HG02610 (cell line): ENCODE measurements around the gene HDGFL2.
"Not testable (repeated sequence)": the region's sequence is repeated elsewhere in the genome, so short reads cannot be mapped to it uniquely, and the experiment has no call there.

Experiments
- ATAC-seq: cut with Tn5 transposase; IDR thresholded peaks from one replicate; pipeline ENCODE4 v1.9.1; 2021; ENCODE audit warnings: mild to moderate bottlenecking, moderate library complexity; ENCODE audit not compliant: unreplicated experiment

HDGFL2 gene

DNA sequence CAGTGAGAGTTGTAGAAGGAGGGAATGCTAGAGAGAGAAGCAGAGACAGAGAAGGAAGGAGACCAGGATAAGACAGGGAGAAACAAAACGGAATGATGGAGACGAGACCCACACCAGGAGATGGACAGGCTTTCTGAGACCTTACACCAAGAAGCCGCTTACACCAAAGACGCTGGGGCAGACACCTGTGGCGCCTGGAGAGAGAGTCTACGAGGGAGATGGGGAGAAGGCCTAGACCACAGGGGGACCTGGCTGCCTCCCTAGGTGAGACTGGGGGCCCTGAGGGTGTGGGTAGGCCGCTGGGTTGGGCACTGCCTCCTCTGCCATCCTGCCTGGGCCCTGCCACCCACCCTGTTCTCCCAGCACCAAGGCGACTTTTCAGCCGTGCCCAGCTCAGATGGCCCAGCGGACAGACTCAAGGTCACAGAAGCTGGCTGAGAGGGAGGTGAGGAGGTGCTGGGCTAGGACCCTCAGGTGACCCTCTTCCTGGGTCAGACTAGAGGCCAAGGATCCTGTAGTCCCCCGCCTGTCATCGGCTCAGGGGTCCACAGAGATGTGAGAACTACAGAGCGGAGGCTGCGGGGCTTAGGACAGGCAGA, 57.9 kb downstream of the HDGFL2 start:
- ATAC-seq: no peak

GRCh38 chr19:4531562-4532165, 59.6 kb downstream of the HDGFL2 start:
- ATAC-seq: no peak

DNA sequence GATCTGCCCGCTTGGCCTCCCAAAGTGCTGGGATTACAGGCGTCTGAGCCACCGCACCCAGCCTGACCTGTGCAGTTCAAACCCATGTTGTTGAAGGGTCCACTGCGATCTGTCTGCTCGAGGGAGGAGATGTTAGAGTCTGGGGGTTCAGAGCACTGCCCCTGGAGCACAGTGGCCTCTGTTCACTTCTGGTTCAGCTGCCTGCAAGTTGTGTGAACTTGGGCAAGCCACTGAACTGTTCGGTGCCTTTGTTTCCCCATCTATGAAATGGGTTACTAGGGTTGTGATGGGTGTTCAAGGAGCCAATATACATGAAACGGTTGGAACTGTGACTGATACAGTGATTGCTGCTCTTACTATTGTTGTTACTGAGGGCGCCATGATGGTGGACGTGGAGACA, 61.2 kb downstream of the HDGFL2 start:
- ATAC-seq: no peak

GRCh38 chr19:4533835-4534424, 61.8 kb downstream of the HDGFL2 start:
- ATAC-seq: no peak

GRCh38 chr19:4534836-4535658, 63.0 kb downstream of the HDGFL2 start, which contains the start of gene PLIN5:
Gene PLIN5, minus strand, starts transcription at chr19:4535224. Its CDS starts 1,150 bp downstream, at chr19:4534074.
- ATAC-seq: no peak

DNA sequence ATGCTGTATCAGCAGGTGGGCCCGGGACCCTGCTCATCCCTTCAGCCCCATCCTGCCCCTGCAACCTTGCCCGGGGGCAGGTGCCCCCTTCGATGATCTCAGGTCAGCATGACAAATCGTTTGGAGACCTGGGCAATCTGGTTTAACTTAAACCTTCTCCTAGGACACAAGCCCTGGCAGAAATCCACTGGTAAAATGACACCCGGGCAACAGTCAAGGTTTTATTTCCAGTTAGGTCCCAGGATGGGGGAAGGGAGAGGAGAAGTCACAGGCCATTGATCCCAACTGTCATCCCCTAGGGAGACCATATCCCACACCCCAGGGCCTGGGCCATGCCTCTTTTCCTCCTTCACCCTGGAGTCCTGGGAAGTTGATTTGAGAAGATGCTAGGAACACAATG, 64.7 kb downstream of the HDGFL2 start:
- ATAC-seq: no peak

GRCh38 chr19:4537953-4538600, 66.0 kb downstream of the HDGFL2 start:
- ATAC-seq: no peak

- ATAC-seq: no peak
Measured at GRCh38 chr19:4538601-4538954, 66.5 kb downstream of the HDGFL2 start.

- ATAC-seq: no peak
Measured at GRCh38 chr19:4539169-4539692, 67.1 kb downstream of the HDGFL2 start.

- no peak for ATAC-seq
Measured at GRCh38 chr19:4539693-4540581, 67.8 kb downstream of the HDGFL2 start, which contains the start of gene LRG1. Gene LRG1, minus strand, starts transcription at chr19:4540036. Its CDS starts 23 bp downstream, at chr19:4540013.

DNA sequence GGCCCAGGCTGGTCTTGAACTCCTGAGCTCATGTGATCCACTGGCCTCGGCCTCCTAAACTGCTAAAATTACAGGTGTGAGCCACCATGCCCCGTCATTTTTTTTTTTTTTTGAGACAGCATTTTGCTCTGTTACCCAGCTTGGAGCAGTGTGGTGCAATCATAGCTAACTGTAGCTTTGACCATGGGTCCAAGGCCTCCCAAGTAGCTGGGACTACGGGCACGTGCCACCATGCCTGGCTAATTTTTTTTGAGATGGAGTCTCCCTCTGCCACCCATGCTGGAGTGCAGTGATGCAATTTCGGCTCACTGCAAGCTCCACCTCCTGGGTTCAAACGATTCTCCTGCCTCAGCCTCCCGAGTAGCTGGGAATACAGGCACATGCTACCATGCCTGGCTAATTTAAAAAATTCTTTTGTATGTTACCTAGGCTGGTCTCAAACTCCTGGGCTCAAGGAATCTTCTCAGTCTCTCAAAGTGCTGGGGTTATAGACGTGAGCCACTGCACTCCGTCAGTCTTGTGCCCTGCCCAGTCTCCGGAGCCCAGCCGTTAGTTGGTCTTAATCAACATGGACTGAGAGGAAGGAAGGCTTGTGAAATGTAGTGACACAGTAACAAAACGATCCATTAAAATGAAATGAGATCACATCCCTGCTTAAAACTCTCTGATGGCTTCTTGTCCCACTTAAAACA, 69.2 kb downstream of the HDGFL2 start:
- no peak for ATAC-seq

- ATAC-seq: not testable (repeated sequence)
Measured at GRCh38 chr19:4541806-4542145, 69.7 kb downstream of the HDGFL2 start.

GRCh38 chr19:4542896-4543841, 71.1 kb downstream of the HDGFL2 start:
- no peak for ATAC-seq

GRCh38 chr19:4543842-4544647, 71.9 kb downstream of the HDGFL2 start:
- no peak for ATAC-seq

DNA sequence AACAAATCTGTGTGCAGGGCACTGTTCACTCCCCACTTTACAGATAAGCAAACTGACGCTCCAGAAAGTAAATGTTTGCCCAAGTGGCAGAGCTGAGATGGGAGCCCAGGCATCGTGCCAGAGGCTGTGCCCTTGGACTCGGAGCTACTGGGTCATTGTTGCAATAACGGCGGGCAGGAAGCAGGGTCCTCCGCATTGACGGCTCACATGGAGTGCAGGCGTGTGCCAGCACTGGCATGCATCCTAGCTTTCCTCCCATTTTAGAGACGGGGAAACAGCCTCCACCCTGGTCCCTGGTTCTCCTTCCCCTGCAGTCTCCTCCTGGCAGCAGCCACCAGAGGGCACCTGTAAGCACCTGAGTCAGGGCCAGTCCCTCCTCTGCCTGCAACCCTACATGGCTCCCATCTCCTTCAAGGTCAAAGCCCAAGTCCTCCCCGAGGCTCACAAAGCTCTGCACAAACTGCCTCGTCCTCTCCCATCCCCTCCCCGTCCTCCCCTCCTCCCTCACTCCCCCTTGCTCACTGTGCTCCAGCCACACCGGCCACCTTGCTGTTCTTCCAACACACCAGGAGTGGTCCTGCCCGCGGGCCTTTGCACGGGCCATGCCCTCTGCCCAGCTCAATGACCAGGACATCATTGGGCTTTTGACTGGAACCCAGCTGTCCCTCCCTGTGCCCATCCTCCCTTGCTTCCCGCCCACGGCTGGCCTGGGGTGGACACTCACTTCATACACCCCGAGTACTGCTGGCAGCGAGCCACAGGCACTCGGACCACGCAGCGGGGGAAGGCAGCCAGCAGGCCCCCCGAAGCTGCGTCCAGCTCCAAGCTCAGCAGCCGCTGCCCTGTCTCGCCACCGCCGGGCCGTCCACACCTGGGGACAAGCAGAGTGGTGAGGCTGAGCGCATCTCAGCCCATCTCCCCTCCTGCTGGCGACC, 75.5 kb downstream of the HDGFL2 start:
- no peak for ATAC-seq

DNA sequence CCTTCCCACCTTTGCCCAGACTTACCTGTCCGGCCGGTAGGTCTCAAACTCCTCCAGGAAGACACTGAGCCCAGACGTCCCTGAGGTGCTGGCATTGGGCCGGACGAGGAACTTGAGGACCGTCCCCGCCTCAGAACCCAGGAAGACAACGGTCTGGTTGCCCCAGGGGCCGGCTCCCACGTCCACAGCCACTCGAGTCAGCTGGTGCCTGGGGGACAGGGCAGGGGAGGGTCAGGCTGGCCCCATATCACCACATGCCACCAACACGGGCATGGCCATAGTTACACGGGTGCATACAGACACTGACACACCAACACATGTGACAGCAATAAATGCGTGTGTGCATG, 76.1 kb downstream of the HDGFL2 start:
- no peak for ATAC-seq
